MM.1S (cell line): ENCODE measurements around the gene SHISA5.

Source experiments
- DNase-seq: peaks from one replicate; pipeline ENCODE4 v3.0.0-alpha.2; 2015
- H2AFZ ChIP-seq: fragments of 300-600 bp; sonication (generic); 2 replicates; pipeline ENCODE4 v1.6.0; 2016; ENCODE audit warnings: antibody characterized with exemption, low read length
- H3F3A ChIP-seq: fragments of 300-600 bp; sonication (generic); 2 replicates; pipeline ENCODE4 v1.6.1; 2016; ENCODE audit warnings: mild to moderate bottlenecking, antibody characterized with exemption, low read length, moderate library complexity, mixed read lengths; ENCODE audit not compliant: insufficient read depth
- H3K27ac ChIP-seq: fragments of 300-600 bp; sonication (generic); 2 replicates; pipeline ENCODE4 v1.5.1; 2016; ENCODE audit warnings: mild to moderate bottlenecking, low read length
- H3K27me3 ChIP-seq: fragments of 300-600 bp; sonication (generic); replicated peaks from 2 replicates; pipeline ENCODE4 v1.6.0; 2016; ENCODE audit warnings: low read length; ENCODE audit not compliant: insufficient read depth
- H3K36me3 ChIP-seq: fragments of 300-600 bp; sonication (generic); replicated peaks from 2 replicates; pipeline ENCODE4 v1.6.1; 2016; ENCODE audit warnings: mild to moderate bottlenecking, low read length, mixed read lengths; ENCODE audit not compliant: insufficient read depth
- H3K4me1 ChIP-seq: fragments of 300-600 bp; sonication (generic); 2 replicates; pipeline ENCODE4 v1.6.1; 2016; ENCODE audit warnings: low read length, mixed read lengths
- H3K4me2 ChIP-seq: fragments of 300-600 bp; sonication (generic); 2 replicates; pipeline ENCODE4 v1.6.0; 2016; ENCODE audit warnings: low read depth, low read length
- H3K4me3 ChIP-seq: fragments of 300-600 bp; sonication (generic); 2 replicates; pipeline ENCODE4 v1.5.1; 2016; ENCODE audit warnings: low read length, mixed read lengths
- H3K79me2 ChIP-seq: fragments of 300-600 bp; sonication (generic); 2 replicates; pipeline ENCODE4 v1.6.1; 2016; ENCODE audit warnings: mixed run types, low read length, mixed read lengths
- H3K9ac ChIP-seq: fragments of 300-600 bp; sonication (generic); 2 replicates; pipeline ENCODE4 v1.6.1; 2016; ENCODE audit warnings: low read length, mixed read lengths
- H3K9me2 ChIP-seq: fragments of 300-600 bp; sonication (generic); replicated peaks from 2 replicates; pipeline ENCODE4 v1.6.1; 2016; ENCODE audit warnings: mild to moderate bottlenecking, low read length, mixed read lengths; ENCODE audit not compliant: insufficient read depth
- H3K9me3 ChIP-seq: fragments of 300-600 bp; sonication (generic); replicated peaks from 2 replicates; pipeline ENCODE4 v1.6.1; 2016; ENCODE audit warnings: mild to moderate bottlenecking, low read length, mixed read lengths; ENCODE audit not compliant: insufficient read depth
- H4K20me1 ChIP-seq: fragments of 300-600 bp; sonication (generic); 2 replicates; pipeline ENCODE4 v1.6.1; 2016; ENCODE audit warnings: mild to moderate bottlenecking, low read length, moderate library complexity, mixed read lengths; ENCODE audit not compliant: insufficient read depth
- EZH2 ChIP-seq: fragments of 300-600 bp; sonication (generic); optimal IDR thresholded peaks from 2 replicates; pipeline ENCODE3; 2017; ENCODE audit warnings: low read depth, mild to moderate bottlenecking, antibody characterized with exemption, low read length, mixed read lengths
- EZH2phosphoT487 ChIP-seq: fragments of 300-600 bp; sonication (generic); IDR thresholded peaks from 2 replicates; pipeline ENCODE4 v1.6.1; 2018; ENCODE audit warnings: antibody characterized with exemption, low read length
- TF ChIP-seq, protein P1 (sequence below): fragments of 300-600 bp; sonication (generic); IDR thresholded peaks from 2 replicates; pipeline ENCODE4 v1.5.1; 2016; ENCODE audit warnings: antibody characterized with exemption, low read length, mixed read lengths

Gene SHISA5

GRCh38 chr3:48544141-48544540, 40.2 kb upstream of the SHISA5 start:
- H3K4me1 ChIP-seq, result no peaks in the 10 kb centered on the region
- no peaks in the 10 kb centered on the region for H3K9me3 ChIP-seq
- H4K20me1 ChIP-seq, result no peaks in the 10 kb centered on the region
- no peak for DNase-seq
- no peaks in the 10 kb centered on the region for H3K79me2 ChIP-seq
- H3K4me3 ChIP-seq, result no peak overlapping the region
- H3K4me2 ChIP-seq, result no peak overlapping the region
- no peak for TF ChIP-seq EZH2phosphoT487
- TF ChIP-seq EZH2, result no peak
- TF ChIP-seq, protein P1, sequence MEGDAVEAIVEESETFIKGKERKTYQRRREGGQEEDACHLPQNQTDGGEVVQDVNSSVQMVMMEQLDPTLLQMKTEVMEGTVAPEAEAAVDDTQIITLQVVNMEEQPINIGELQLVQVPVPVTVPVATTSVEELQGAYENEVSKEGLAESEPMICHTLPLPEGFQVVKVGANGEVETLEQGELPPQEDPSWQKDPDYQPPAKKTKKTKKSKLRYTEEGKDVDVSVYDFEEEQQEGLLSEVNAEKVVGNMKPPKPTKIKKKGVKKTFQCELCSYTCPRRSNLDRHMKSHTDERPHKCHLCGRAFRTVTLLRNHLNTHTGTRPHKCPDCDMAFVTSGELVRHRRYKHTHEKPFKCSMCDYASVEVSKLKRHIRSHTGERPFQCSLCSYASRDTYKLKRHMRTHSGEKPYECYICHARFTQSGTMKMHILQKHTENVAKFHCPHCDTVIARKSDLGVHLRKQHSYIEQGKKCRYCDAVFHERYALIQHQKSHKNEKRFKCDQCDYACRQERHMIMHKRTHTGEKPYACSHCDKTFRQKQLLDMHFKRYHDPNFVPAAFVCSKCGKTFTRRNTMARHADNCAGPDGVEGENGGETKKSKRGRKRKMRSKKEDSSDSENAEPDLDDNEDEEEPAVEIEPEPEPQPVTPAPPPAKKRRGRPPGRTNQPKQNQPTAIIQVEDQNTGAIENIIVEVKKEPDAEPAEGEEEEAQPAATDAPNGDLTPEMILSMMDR, result no peak
- H3F3A ChIP-seq, result no peaks in the 10 kb centered on the region
- no peak overlapping the region for H3K27ac ChIP-seq
- no peaks in the 10 kb centered on the region for H3K27me3 ChIP-seq
- no peak overlapping the region for H3K9ac ChIP-seq
- no peaks in the 10 kb centered on the region for H3K36me3 ChIP-seq
- no peak overlapping the region for H2AFZ ChIP-seq
- H3K9me2 ChIP-seq, result no peaks in the 10 kb centered on the region

DNA sequence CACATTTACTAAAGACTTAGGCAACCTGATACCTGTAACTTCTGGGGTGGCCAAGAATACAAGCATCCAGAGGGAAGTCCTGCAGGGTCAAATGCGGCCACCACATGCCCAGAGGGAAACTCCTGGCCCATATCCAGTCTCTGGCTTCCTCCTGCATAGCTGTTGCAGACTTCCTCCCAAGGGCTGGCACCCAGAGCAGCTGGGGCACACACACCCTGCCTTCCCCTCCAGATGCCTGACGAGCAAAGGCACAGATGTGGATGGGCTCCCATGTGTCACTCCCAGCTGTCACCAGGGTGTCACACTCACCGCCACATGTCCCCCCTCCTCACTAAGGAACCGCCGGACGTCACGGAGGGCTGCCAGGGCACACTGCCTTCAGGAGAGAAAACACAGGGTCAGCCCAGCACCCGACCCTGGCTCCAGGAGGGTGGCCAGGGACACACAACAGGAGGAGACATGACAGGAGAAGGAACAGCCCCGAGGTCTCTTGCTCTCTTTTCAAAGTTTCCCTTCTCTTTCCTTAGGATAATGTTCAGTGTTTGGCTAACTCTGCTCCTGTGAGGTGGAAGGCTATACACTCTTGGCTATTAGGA, 39.4 kb upstream of the SHISA5 start:
- Histone ChIP-seq H3F3A (no peaks in the 10 kb centered on the region), H3K9me2 (no peaks in the 10 kb centered on the region), H3K79me2 (no peaks in the 10 kb centered on the region), H3K9me3 (no peaks in the 10 kb centered on the region), H3K9ac (no peak overlapping the region), H3K36me3 (no peaks in the 10 kb centered on the region), H3K27me3 (no peaks in the 10 kb centered on the region), H2AFZ (no peak overlapping the region), H3K4me3 (no peak overlapping the region), H3K4me1 (no peaks in the 10 kb centered on the region), H3K4me2 (no peak overlapping the region), H4K20me1 (no peaks in the 10 kb centered on the region), H3K27ac (no peak overlapping the region)
- TF ChIP-seq EZH2phosphoT487, result no peak
- TF ChIP-seq, protein P1, result no peak
- TF ChIP-seq EZH2, result no peak
- DNase-seq, result no peak

GRCh38 chr3:48538451-48538850, 34.5 kb upstream of the SHISA5 start:
- Histone ChIP-seq H3F3A (no peaks in the 10 kb centered on the region), H3K27ac (no peak overlapping the region), H3K36me3 (no peaks in the 10 kb centered on the region), H3K4me1 (no peaks in the 10 kb centered on the region), H3K79me2 (no peaks in the 10 kb centered on the region), H3K4me3 (no peak overlapping the region), H3K9me3 (no peaks in the 10 kb centered on the region), H4K20me1 (no peaks in the 10 kb centered on the region), H3K4me2 (no peak overlapping the region), H2AFZ (no peak overlapping the region), H3K9ac (no peak overlapping the region), H3K27me3 (no peaks in the 10 kb centered on the region), H3K9me2 (no peaks in the 10 kb centered on the region)
- DNase-seq, result no peak
- TF ChIP-seq EZH2phosphoT487, result no peak
- TF ChIP-seq, protein P1, result no peak
